HS-27A (cell line): ENCODE data around the gene NBAS.

Source experiments
- DNase-seq: peaks from one replicate; pipeline ENCODE4 v3.0.0-alpha.2; 2012; ENCODE audit warnings: low read depth, missing footprints

Gene NBAS

DNA sequence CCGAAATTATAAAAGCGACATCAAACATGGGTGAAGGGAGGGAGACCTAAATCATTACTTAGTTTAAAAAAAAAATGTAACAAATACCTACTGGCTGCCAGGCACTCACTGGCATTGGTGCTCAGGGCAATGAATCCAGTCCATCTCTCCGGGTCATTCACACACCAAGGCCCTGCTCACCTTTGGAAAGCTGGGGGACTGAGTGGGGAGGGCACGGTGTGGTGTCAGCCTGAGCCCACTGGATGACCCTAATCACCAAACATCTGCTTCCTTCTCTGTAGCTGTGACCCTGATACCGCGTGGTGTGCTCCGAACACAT, 30.2 kb upstream of the NBAS start:
- DNase-seq, result no peak

DNA sequence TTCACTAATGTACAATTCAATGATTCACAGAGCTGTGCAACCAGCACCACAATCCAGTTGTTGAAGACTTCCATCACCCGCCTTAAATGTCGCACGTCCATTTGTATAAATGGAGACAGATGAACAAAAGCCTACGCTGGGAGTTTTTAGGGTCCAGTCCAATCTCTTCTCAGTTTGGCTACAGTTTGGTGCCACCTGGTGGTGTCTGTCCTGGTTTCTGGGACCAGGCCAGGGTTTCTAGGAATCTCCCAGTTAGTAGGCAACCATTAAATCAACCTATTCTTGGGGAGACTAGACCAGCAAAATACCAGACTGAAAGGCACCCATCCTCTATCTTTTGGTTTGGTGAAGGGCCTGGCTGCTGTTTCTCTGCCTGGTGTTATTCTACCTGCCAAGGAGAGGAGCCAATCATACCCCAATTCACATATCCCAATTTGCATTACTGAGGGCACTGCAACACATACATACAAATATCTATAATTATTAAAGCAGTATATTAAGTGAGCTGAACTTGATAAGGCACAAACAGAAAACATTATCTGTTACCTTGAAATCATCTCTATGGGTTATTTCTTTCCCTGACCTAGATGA, 27.3 kb upstream of the NBAS start:
- DNase-seq, result peak; percentile 59

DNA sequence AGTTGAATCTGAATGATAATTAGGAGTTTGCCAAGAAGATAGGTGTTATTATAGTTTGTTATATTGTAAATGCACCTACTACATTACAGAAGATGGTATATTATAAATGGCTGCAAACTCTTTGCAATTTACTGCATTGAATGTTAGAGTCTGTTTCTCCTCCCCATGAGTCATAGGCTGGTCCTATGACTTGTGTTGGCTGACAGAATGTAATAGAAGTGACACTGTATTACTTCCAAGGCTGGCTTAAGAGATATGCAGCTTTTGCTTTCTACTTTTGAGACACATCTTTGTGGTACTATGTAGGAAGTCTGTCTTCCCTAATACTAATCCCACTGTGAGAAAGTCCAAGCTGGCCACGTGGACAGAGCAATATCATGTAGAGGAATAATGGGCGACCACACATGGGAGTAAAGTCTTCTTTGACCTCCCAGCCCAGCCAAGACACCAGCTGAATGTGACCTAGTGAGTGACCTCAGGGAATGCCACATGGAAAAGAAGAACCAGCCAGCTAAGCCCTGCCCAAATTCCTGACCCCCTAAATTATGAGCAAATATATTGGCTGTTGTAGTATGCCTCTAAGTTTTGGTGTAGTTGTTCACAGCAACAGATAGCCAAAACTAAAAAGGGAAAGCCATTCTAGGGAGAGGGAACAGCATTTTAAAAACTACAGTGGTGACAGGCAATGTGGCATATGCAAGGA, 23.8 kb upstream of the NBAS start:
- no peak for DNase-seq

DNA sequence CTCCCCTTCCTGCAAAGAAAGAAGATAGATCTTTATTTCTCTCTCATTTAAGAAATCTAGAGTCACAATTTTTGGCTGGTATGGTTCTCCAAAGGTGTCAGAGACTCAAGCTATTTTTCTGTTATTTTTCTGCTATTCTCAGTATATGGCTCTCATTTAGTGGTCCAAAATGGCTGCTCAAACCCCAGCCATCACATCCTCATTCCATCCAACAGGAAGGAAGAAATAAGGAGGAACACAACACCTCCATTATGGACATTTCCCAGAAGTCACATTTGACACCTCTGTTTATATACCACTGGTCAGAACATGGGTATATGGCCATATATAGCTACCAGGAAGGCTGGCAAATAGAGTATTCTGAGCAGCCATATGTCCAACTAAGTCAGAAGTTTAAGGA, 23.2 kb upstream of the NBAS start:
- no peak for DNase-seq

DNA sequence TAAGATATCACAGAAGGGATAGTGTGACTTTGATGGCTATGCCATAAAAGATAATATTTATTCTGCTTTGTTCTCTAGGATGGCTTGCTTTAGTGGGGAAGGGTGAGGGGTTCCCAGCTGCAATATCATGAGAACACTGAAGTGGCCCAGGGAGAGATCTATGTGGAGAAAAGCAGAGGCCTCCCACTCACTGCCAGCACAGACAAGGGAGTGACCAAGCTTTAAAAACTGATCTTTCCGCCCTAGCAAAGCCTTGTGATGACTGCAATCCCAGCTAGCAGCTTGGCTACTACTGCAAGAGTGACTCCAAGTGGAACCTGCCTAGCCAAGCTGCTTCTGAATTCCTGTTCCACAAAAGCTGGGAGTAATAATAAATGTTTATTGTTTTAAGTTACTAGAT, 22.7 kb upstream of the NBAS start:
- no peak for DNase-seq

DNA sequence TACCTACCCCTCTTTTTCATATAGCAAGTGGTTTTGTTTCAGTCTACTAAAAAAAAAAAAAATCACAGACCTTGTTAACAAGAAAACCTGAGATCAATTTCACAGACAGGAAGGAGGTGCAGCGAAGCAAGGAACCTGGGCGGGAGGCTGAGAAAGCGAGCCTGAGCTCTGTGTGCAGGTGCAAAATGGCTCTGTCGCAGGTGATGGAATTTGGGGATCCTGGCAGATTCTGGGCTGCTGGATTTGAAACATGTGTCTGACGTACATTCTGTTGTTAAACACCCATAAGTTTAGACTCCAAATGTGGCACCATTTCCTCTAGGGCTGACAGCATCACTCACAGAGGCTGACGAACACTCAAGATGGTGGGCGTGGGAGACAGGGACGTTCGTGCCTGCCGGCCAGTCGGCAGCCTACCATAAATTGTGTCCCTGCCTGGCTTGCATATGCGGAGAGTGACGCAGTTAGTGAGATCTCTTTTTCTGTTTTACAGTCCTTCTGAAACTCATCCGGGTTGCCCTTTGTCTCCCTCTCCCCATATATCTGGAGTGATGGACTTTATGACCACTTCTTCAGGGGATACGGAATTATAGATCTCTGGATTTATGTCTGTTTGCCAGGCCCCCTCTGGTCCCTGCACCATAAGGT, 21.7 kb upstream of the NBAS start:
- no peak for DNase-seq

DNA sequence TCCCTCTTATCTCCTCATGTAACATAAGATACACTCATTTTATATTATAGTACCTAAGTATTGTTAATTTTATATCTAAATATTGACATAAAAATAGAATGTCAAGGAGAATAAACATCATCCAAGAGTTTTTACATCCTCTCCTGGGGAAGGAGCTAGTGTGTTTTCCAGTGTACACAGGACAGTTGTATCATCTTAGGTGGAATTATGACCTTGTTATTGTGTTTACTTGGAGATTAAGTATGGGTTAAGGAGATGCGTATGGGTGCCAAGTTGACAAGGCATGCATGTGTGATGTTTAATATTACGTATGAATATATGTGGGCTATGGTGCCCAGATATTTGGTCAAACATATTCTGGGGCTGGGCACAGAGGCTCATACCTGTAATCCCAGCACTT, 19.3 kb upstream of the NBAS start:
- DNase-seq, result no peak

DNA sequence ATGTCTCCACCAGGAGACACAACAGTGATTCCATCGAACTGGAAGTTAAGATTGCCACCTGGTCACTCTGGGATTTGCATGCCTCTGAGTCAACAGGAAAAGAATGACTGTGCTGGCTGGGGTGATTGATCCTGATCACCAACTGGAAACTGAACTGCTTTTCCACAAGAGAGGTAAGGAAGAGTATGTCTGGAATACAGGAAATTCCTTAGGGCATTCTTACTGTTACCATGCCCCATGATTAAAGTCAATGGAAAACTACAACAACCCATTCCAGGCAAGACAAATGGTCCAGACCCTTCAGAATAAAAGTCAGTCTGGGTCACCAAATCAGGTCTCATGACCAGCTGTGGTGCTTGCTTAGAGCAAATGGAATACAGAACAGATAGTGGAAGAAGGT, 18.5 kb upstream of the NBAS start:
- no peak for DNase-seq

DNA sequence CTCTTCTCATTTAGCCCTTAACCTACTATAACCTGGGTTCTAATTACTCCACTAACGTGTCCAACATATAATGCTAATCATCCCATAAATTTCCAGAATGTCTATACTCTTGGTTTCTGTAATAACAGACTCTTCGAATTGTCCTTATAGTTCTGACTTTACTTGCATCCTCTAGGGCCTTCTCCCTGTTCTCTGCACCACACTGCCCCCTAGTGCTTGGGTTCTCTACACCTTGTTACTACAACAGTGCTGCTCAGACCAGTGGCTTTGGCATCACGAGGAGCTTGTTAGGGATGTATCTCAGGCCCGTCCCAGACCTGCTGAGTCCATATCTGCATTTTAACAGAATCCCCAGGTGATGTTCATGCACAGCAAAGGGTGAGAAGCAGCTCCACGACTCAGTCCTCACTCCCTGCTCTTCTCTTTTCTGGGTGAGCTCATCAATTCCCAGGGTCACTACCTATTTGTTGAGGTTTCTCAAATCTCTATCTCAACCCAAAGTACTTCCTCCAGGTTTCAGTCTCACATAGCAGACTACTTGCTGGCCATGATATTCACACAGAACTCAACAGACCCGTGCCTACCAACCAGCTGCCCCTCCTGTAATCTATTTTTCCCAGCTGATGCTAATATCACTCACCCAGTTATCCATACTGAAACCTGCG, 16.1 kb upstream of the NBAS start:
- peak; percentile 82 for DNase-seq

DNA sequence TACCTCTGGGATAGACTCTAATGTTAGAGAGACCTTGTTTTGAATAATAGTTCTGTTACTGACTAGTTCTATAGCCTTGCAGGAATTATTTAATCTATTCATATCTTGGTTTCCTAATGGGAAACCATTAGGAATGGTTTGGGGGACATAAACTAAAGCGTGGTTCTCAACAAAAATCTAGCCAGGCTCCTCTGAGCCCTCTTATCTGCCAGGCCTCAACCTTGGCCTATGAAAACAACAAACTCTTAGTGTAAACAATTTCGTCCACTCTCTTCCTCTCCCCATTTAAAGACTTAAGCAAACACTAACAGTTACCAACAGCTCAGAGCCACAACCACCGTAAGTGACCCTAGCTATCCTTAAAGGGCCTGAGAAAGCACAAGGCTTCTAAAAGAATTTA, 10.6 kb upstream of the NBAS start:
- DNase-seq, result no peak

DNA sequence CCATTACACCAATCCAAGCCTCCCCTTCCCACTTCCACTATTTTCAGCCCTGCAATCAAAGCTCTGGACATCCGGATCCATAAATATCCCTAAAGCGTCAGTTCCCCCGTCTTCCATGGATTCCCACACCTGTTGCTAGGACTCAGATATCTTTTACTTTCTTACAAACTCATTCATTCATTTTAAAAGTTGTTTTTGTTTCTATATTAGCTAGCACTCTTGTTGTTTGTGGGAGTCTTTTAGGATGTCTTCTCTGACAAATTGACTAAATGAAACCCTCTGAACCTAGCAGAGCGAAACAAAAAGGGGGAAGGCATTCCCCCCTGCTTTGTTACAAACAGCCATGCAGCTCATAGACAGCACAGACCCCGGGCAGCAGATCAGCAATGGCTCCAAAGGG, 9.0 kb upstream of the NBAS start:
- no peak for DNase-seq

DNA sequence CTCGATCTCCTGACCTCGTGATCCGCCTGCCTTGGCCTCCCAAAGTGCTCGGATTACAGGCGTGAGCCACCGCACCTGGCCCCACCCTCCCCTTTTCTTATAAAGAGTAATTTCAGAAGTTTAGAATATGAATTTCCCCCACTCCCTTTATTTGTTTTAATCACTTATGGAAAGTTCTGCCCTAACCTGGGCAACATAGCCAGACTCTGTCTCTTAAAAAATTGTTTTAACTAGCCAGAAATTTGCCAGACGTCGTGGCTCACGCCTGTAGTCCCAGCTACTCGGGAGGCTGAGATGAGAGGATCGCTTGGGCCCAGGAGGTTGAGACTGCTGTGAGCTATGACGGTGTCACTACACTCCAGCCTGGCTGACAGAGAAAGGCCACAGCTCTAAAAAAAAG, 7.7 kb upstream of the NBAS start:
- no peak for DNase-seq

DNA sequence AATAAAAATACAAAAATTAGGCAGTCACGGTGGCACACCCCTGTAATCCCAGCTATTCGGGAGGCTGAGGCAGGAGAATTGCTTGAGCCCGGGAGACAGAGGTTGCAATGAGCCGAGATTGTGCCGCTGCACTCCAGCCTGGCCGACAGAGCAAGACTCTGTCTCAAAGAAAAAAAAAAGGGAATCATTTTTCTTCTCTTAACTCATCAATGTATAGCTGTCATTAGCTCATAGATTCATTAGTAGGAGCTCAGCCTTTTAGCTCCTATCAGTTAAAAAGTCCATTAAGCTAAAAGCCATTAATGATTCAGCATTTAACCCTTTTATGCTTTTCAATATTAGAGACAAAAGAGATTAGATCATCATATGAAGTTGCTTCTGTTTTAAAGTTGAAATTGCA, 5.8 kb upstream of the NBAS start:
- no peak for DNase-seq

DNA sequence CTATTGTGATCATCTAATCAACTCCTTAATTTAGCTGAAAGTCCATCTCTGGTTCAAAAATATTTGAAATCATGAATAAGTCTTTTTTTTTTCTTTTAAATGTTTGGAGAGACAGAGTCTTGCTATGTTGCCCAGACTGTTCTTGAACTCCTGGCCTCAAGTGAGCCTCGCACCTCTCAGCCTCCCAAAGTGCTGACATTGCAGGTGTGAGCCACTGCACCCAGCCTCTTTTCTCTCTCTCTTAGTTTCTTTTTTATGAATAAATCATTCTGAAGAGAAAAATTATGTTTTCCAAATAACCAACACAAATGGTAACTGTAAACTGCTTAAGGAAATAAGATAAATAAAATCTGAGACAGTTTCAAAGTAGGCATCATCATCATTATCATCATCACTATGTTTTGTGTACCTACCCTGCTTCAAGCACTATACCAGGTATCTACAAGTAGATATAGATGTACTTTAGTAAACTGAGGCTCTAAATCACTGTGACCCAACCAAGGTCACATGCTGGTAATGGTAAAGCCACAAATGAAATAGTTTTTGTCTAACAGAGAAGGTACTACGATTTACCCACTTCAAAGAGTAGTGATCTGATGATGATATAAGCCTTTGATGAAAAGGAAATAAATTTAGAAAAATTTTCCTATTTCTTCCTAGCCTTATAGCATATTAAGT, 5.0 kb upstream of the NBAS start:
- DNase-seq, result no peak

DNA sequence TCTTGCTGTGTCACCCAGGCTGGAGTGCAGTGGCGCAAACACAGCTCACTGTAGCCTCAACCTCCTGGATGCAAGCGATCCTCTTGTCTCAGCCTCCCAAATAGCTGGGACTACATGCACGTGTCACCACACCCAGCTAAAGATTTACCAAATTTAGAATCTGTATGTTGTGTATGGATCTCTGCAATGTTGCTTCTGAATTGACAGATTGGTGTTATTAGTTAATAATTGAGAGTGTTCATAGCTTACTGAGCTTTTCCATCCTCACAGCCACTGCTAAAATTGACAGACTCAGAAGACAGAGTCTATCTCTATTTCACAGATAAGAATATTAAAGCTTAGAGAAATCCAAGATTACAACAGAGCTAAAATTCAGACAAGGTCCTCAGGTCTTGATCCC, 4.3 kb upstream of the NBAS start:
- DNase-seq, result no peak

DNA sequence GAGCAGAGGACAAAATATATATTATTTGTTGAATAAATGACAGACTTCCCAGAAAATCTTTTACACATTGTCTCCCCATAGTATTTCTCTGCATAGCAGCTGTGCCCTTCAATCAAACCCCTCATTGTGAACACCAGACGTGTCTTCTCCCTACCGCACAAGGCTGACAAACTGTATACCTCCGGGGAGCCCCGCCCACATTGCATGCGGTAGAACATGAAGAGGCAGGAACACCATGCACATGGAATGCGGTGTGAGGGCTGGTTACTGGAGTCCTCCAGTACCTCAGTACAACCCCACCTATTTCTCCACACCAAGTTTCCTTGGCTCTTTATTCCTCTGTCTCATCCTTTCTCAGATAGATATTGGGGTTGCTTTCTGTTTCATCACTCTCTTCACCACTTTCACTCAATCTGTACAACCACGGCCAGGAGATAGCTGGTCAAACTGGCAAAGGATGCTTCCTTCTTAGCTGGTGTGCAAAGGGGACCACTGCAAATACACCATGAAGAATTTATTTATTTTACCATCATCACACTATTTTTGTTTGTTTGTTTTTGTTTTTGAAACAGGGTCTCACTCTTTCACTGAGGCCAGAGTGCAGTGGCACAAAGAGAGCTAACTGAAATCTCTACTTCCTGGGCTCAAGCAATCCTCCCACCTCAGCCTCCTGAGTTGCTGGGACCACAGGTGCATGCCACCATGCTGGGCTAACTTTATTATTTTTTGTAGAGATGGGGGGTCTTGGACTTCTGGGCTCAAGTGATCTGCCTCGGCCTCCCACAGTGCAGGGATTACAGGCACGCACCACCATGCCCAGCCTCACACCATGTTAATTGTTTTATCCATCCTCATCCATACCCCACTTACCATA, 2.3 kb upstream of the NBAS start:
- DNase-seq, result no peak

DNA sequence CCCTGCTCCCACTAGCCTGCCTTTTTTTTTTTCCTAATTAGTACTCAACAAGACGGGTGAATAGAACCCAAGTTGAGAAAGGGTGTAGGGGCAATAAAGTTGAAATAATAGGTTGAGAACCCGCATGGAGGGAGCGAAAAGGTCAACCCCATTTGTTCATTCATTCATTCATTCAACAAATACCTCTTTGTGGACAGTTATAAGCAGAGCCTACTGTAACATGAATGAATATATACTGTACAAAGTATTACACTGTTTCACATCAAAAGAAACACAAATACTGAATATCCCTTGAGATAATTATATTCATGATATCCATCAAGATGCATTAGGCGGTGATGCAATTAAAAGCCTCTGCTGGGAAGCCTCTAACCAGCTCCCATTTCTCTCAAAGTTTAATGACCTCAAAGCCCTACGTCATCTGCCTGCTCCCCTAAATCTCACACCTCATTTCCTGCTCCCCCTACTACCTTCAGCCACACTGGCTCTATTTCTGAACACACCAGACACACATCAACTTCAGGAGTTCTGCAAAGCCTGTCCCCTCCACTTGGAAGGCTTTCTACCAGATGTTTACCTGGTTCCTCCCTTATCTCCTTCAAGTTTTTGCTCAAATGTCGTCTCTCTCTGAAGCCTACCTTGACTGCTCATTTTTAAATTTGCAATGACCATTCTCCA, 1.4 kb upstream of the NBAS start:
- no peak for DNase-seq

DNA sequence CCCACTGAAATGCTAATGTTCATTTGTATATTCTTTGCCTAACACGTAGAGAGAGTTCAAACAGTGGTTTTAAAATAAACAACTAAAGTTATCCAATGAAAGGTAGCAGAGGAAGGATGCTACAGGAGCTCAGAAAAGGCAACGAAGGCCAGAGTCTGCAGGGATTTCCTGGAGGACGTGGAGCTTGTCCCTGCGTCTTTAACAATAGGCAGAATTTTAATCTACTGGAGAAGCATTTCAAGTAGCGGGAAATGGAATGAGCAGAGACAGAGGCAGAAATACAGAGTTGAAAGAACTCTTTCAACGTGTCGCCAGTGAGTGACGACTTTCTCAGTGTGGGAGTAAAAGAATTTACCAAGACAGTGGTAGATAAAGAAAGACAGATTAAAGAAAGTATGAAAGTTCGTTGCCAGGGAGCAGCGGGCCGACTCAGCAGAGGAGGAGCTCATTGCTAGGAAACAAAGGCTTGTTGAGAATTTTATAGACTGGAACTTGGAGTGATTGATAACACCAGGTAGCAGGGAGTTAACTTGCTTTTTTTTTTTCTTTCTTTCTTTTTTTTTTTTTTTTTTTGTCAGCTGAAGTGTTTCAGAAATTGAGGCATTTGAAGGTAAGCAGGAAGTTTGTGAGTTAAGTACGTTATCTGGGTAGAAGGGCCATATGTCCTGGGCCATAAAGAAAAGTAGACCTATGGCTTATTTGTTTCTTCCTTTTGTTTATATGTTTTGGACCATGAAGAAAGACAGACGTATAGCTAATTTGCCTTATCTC, 625 bp upstream of the NBAS start:
- no peak for DNase-seq

DNA sequence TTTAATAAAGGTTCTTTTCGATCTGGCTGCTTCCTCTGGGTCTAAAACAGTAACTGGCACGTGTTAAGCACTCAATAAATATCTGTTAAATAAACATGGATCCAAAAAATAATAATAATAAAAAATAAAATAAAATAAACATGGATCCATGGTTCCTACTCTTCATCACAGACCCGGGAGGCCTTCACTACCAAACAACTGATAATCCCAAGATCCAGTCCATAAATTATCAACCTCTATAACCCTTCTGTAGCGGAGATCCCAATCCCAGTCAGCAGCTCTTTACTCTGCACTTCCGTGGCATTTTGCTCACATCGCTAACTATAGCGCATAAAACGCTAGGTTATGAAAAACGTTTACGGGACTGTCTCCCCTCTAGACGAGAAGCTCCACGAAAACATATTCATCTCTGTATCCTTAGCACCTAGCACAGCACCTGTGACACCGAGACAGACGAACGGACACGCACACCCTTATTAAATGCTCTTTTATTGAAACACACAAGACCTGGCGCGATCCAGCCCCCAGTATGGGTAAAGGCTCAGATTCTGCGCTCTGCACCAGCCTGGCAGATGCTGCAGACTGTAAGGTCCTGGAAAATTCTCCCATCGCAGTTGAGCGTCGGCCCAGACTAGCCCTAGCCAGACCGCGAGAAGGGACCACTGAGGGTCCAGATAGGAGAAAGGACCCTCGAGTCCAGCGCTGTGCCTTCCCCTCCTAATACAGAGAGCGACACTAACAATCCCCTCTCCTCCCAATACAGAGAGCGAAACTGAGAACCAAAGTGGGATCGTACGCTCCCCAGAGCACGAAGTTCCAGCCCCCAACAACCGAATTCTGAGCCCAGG, 770 bp downstream of the NBAS start:
- peak; percentile 45 for DNase-seq
